Measurements from ENCODE around the gene SDHAF3.

- TF ChIP-seq CTCF (IDR thresholded peaks at IDR 0.05; ENCODE audit: low read depth, low read length, missing input control) (no peak), NR2F2 (IDR thresholded peaks at IDR 0.05) (no peak), ZBTB33 (IDR thresholded peaks at IDR 0.05) (no peak), EGR1 (IDR thresholded peaks at IDR 0.05; ENCODE audit: low read depth in 2 of 2) (no peak), RAD21 (IDR thresholded peaks at IDR 0.05) (no peak), ATF3 (IDR thresholded peaks at IDR 0.05) (no peak), REST (IDR thresholded peaks at IDR 0.05) (no peak), MAX (IDR thresholded peaks at IDR 0.05) (no peak)
Observed at GRCh38 chr7:97118306-97118917, 914 bp downstream of the SDHAF3 start.
